ENCODE data around the gene FGD4.

The FGD4 gene

GRCh38 chr12:32693036-32693435, 293.7 kb downstream of the FGD4 start:
- DNase-seq, result no peak
